Suprapubic skin (tissue), 4 donors: ENCODE measurements around the gene OLFM1. TPM values are rescaled to one million over a fixed set of nuclear protein-coding genes. Genes with fewer than 3 reads are reported as not detected.

ENCODE experiments used
- DNase-seq, 2 donors: peaks; one replicate each; pipeline ENCODE4 v3.0.0-alpha.2; 2019; ENCODE audit warnings: low spot score in 2 of 2
- H3K27ac ChIP-seq: fragments of 200-600 bp; sonication (generic); one replicate; pipeline ENCODE4 v1.5.1; 2019
- H3K27me3 ChIP-seq: fragments of 200-600 bp; sonication (generic); one replicate; pipeline ENCODE4 v1.5.1; 2019
- H3K36me3 ChIP-seq: fragments of 200-600 bp; sonication (generic); one replicate; pipeline ENCODE4 v1.5.1; 2019
- H3K4me1 ChIP-seq: fragments of 200-600 bp; sonication (generic); one replicate; pipeline ENCODE4 v1.5.1; 2019
- H3K4me3 ChIP-seq: fragments of 200-600 bp; sonication (generic); one replicate; pipeline ENCODE4 v1.5.1; 2019; ENCODE audit warnings: mild to moderate bottlenecking
- H3K9me3 ChIP-seq: fragments of 200-600 bp; sonication (generic); one replicate; pipeline ENCODE4 v1.5.1; 2019
- EP300 ChIP-seq: sonication (generic); formaldehyde crosslinking; IDR thresholded peaks from one replicate; pipeline ENCODE4 v1.6.1; 2017; ENCODE audit warnings: antibody characterized with exemption
- POLR2A ChIP-seq, 2 donors: fragments of 450-650 bp; IDR thresholded peaks; one replicate each; pipeline ENCODE4 v1.6.1; 2017; ENCODE audit warnings: antibody characterized with exemption in 2 of 2, mild to moderate bottlenecking in 2 of 2, moderate library complexity in 2 of 2
- POLR2AphosphoS5 ChIP-seq, 3 donors: sonication (generic); formaldehyde crosslinking; IDR thresholded peaks; one replicate each; pipeline ENCODE4 v1.6.1; 2017; ENCODE audit warnings: antibody characterized with exemption in 3 of 3
- WGBS: methylation state at CpG from one replicate; pipeline ENCODE4 v1.1.5; 2018; 5-methylcytosine and 5-hydroxymethylcytosine counted together
- total RNA-seq, 4 donors: library from RNA; depleted of rRNA; stranded (reverse); fragments of >200 nt; gene quantifications; one replicate each; pipeline ENCODE4 v1.1.0, GENCODE V29; 2016
- TF ChIP-seq, protein P1 (sequence below), 2 donors: fragments of 200-600 bp in 1 of 2; fragments of 450-650 bp in 1 of 2; sonication (generic) in 1 of 2; IDR thresholded peaks; one replicate each; pipeline ENCODE4 v1.5.1; 2016 to 2019; ENCODE audit warnings: antibody characterized with exemption in 2 of 2, mild to moderate bottlenecking in 1 of 2, moderate library complexity in 1 of 2

OLFM1 gene
- total RNA-seq, 4 donors from 2014 or later: 4.0 to 15.4 (median 11.7) TPM

DNA sequence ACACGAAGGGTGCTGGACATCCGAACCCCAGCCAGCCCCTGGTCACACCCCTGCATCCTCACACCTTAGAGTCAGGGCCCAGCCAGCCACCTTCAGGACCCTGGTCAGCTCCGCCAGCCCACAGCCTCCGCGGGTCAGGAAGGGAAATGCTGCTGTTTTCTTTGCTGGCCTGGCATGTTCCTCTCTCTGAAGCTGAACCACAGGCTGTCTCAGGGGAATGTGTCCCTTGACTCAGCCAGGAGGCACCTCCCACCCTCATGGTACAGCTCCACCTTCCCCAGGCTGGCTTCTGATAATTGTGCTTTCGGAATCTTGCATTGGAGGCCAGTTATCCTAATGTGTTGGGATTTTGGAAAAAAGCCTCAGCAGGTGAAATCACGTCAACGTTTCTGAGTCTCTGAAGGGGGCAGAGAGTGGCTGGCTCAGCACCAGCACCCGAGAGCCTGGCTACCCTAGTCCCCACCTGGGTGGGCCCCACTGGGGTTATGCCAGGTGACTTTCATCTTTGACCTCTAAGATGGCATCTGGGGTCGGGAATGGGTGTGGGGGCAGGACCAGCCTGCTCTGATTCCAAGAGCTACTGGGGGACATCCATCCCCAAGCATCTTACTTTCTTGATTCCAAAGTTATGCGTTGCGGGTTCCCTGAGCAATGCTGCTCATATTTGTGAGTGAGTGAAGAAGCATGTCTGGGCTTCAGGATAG, 9.8 kb upstream of the OLFM1 start:
- DNase-seq: peak; percentile 57 to 79
- Histone ChIP-seq H3K9me3 (no peaks in the 10 kb centered on the region), H3K4me1 (peaks cover 21% of the 10 kb centered on the region), H3K36me3 (no peaks in the 10 kb centered on the region), H3K27ac (no peak overlapping the region), H3K4me3 (no peak overlapping the region), H3K27me3 (peaks cover 30% of the 10 kb centered on the region)
- TF ChIP-seq POLR2AphosphoS5 (IDR thresholded peaks at IDR 0.05) (no peak), EP300 (no peak), POLR2A (IDR thresholded peaks at IDR 0.05) (no peak)
- TF ChIP-seq, protein P1, sequence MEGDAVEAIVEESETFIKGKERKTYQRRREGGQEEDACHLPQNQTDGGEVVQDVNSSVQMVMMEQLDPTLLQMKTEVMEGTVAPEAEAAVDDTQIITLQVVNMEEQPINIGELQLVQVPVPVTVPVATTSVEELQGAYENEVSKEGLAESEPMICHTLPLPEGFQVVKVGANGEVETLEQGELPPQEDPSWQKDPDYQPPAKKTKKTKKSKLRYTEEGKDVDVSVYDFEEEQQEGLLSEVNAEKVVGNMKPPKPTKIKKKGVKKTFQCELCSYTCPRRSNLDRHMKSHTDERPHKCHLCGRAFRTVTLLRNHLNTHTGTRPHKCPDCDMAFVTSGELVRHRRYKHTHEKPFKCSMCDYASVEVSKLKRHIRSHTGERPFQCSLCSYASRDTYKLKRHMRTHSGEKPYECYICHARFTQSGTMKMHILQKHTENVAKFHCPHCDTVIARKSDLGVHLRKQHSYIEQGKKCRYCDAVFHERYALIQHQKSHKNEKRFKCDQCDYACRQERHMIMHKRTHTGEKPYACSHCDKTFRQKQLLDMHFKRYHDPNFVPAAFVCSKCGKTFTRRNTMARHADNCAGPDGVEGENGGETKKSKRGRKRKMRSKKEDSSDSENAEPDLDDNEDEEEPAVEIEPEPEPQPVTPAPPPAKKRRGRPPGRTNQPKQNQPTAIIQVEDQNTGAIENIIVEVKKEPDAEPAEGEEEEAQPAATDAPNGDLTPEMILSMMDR (IDR thresholded peaks at IDR 0.05): no peak
- 65% methylated on average over 11 of the region's 12 CpGs for WGBS

- 83% methylated on average over 8 of the region's 11 CpGs for WGBS
- Histone ChIP-seq H3K27me3 (peaks cover 34% of the 10 kb centered on the region), H3K9me3 (no peaks in the 10 kb centered on the region), H3K4me1 (peaks cover 25% of the 10 kb centered on the region), H3K4me3 (no peak overlapping the region), H3K27ac (no peak overlapping the region), H3K36me3 (no peaks in the 10 kb centered on the region)
- peak; percentile 27 to 58 for DNase-seq
- TF ChIP-seq EP300 (no peak), POLR2AphosphoS5 (IDR thresholded peaks at IDR 0.05) (no peak), POLR2A (IDR thresholded peaks at IDR 0.05) (no peak)
- TF ChIP-seq, protein P1 (IDR thresholded peaks at IDR 0.05): no peak
These were observed 9.1 kb upstream of the OLFM1 start for GRCh38 chr9:135078361-135078821.

DNA sequence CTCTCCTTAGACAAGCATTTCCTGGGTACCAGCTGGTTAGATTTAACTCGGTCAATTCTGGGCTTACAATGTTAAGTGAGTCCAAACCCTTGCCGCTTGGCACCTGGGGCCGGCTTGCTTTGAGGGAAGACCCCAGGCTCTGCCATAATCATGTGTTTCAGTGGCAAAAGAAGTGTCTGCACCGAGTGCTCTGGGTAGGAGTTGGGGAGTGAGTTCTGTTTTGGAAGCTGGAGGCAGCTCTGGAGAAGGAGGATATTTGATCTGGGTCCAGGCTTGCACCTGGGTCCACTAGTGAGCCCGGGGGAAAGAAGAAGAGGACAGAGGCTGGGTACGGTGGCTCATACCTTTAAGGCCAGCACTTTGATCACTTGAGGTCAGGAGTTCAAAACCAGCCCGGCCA, 8.4 kb upstream of the OLFM1 start:
- Histone ChIP-seq H3K27ac (no peak overlapping the region), H3K4me1 (peaks cover 31% of the 10 kb centered on the region), H3K4me3 (no peak overlapping the region), H3K27me3 (peaks cover 35% of the 10 kb centered on the region), H3K9me3 (no peaks in the 10 kb centered on the region), H3K36me3 (no peaks in the 10 kb centered on the region)
- WGBS: 85% methylated on average over 7 of the region's 7 CpGs
- TF ChIP-seq, protein P1 (IDR thresholded peaks at IDR 0.05): no peak
- TF ChIP-seq POLR2AphosphoS5 (IDR thresholded peaks at IDR 0.05) (no peak), POLR2A (IDR thresholded peaks at IDR 0.05) (no peak), EP300 (no peak)
- peak; percentile 33 to 45 for DNase-seq

DNA sequence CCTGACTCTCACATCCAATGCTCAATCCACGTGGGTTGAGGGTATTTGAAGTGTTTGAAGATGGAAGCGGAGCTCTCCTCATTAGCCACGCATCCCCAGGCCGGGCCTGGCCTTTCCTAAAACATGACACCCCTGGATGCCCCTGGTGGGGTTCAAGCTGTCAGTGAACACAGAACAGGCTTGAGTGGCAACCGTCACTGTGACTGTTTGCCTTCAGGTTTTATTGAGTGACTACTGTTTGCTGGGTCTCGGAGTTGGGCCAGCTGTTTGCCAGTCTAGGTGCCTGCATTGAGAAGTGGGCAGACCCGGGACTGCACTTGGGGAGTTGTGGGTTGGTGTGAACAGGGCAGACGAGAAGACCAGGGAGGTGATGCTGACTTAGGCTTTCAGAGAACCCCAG, 7.8 kb upstream of the OLFM1 start:
- peaks cover 32% of the 10 kb centered on the region for H3K4me1 ChIP-seq
- WGBS: 86% methylated on average over 8 of the region's 8 CpGs
- TF ChIP-seq POLR2A (IDR thresholded peaks at IDR 0.05): no peak
- no peak for TF ChIP-seq POLR2AphosphoS5 (IDR thresholded peaks at IDR 0.05)
- TF ChIP-seq EP300: no peak
- TF ChIP-seq, protein P1 (IDR thresholded peaks at IDR 0.05): no peak
- H3K36me3 ChIP-seq: no peaks in the 10 kb centered on the region
- no peaks in the 10 kb centered on the region for H3K9me3 ChIP-seq
- no peak overlapping the region for H3K4me3 ChIP-seq
- H3K27me3 ChIP-seq: peaks cover 36% of the 10 kb centered on the region
- DNase-seq: peak; percentile 20 to 54
- H3K27ac ChIP-seq: no peak overlapping the region
